ENCODE measurements around the gene EFHC1. TPM values are rescaled to one million over a fixed set of nuclear protein-coding genes. Genes with fewer than 3 reads are reported as not detected.

The EFHC1 gene
- total RNA-seq, 1 experiment from 2014 or later, result 11.5 TPM

DNA sequence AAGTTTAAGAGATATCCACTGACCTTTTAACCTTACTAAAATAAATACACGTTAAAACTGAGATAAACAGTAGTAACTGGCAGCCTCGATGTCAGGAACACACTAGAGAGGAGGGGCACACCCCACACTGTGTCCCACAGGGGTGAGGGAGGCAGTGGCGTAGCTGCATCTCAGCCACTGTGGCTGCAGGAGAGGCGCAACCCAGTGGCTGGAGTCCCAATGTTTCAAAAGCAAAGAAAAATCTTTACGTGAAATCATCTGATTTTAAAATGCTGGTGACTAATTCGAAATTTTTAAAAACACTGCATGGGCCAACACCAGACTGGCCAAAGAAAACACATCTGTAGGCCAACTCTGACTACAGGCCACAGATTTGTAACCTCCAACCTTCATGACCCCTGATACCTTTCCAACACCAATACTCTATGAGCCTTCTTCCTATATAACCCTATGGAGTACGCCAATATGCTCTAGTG is 102.0 kb downstream of the EFHC1 start:
- no peaks in the 10 kb centered on the region for H3K27me3 ChIP-seq (ENCODE audit: control insufficient read depth, insufficient read depth, low read length)
- no peaks in the 10 kb centered on the region for H3K36me3 ChIP-seq (replicated peaks; ENCODE audit: control insufficient read depth, insufficient read depth, low read length)
- DNase-seq, result no peak
- H3K4me3 ChIP-seq (ENCODE audit: insufficient read depth, low read depth, low read length), result no peak overlapping the region

DNA sequence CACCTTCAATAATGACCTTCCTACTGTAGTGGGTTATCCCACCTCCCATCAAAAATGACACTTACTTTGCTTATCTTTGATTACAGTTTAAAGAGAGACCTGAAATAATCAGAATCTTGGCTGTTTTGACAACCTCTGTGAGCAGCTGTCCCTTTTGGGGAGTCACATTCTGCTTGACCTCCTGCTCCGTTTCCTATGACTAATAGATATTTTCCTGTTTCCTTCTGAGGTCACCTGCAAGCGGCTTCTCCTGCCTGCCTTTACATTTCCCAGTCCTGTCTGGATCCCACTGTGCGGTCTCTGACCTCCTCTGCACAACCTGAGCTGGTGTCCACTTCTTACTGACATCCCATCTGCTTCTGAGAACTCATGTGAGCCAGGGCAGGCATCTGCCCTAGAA is 102.5 kb downstream of the EFHC1 start:
- DNase-seq, result no peak
- H3K27me3 ChIP-seq (ENCODE audit: control insufficient read depth, insufficient read depth, low read length), result no peaks in the 10 kb centered on the region
- H3K4me3 ChIP-seq (ENCODE audit: insufficient read depth, low read depth, low read length), result no peak overlapping the region
- H3K36me3 ChIP-seq (replicated peaks; ENCODE audit: control insufficient read depth, insufficient read depth, low read length), result no peaks in the 10 kb centered on the region

DNA sequence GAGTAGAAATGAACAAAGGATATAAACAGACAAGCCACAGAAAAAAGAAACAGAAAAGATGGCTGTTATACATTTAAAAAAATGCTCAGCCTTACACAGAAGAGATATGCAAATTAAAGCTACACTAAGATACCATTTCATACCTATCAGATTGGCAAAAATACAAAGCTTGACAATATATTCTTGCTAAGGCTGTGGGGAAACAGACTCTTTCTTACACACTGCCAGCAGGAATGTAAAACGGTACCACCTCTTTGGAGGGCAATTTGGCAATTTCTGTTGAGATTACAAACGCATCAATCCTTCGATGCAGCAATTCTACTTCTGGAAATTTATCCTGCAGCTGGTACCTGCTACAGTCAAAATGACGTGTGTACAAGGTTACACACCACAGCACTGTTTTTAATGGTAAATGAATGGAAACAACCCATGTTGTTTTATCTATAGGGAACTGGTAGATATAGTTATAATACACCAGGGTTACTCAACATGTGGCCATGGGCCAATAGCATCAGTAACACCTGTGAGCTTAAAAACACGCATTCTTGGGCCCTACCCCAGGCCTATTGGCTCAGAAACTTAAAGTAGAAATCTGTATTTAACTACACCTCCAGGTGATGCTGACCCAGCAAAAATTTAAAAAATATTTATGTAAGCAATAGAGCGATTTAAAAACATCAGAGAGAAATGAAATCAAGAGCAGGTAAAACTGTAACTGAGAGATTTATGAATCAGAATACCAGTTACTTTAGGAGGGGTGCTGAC is 103.4 kb downstream of the EFHC1 start:
- Histone ChIP-seq H3K27me3 (ENCODE audit: control insufficient read depth, insufficient read depth, low read length) (no peaks in the 10 kb centered on the region), H3K36me3 (replicated peaks; ENCODE audit: control insufficient read depth, insufficient read depth, low read length) (no peaks in the 10 kb centered on the region), H3K4me3 (ENCODE audit: insufficient read depth, low read depth, low read length) (no peak overlapping the region)
- no peak for DNase-seq

DNA sequence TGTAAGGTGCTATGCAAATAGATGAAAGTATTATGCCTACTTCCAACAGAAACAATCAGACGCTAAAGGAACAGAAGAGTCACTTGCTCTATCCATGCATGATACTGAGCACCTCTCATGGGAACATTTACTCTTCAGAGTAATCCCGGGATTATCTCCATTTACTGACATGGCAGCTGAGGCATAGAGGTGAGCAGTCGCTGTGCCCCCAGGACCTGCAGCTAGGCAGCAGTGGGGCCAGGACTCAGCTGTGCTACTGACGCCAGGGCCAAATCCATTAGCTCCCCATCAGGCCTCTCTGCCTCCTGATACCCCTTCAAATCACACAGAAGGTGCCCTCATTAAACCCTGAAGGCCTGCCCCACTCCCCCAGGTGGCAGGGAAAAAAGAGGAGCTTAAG is 104.8 kb downstream of the EFHC1 start:
- Histone ChIP-seq H3K36me3 (replicated peaks; ENCODE audit: control insufficient read depth, insufficient read depth, low read length) (no peaks in the 10 kb centered on the region), H3K27me3 (ENCODE audit: control insufficient read depth, insufficient read depth, low read length) (no peaks in the 10 kb centered on the region), H3K4me3 (ENCODE audit: insufficient read depth, low read depth, low read length) (no peak overlapping the region)
- DNase-seq, result no peak

DNA sequence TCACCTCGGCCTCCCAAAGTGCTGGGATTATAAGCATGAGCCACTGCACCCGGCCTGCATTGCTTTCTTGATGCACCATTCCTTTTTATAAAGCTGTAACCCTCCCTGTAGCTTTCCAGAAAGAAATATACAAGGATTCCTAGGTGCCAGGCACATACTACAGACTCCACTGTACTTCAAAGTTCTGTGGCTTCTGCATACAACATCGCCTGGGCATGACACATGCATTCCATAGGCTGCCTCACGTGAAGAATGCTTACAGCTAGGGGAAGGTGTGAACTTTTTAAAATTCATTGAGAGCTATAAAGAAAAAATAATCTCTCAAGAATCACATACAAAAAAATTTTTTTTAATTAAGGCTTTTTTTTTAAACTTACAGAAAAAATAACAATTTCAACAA is 106.5 kb downstream of the EFHC1 start:
- Histone ChIP-seq H3K36me3 (replicated peaks; ENCODE audit: control insufficient read depth, insufficient read depth, low read length) (no peaks in the 10 kb centered on the region), H3K27me3 (ENCODE audit: control insufficient read depth, insufficient read depth, low read length) (no peaks in the 10 kb centered on the region), H3K4me3 (ENCODE audit: insufficient read depth, low read depth, low read length) (no peak overlapping the region)
- DNase-seq, result no peak

DNA sequence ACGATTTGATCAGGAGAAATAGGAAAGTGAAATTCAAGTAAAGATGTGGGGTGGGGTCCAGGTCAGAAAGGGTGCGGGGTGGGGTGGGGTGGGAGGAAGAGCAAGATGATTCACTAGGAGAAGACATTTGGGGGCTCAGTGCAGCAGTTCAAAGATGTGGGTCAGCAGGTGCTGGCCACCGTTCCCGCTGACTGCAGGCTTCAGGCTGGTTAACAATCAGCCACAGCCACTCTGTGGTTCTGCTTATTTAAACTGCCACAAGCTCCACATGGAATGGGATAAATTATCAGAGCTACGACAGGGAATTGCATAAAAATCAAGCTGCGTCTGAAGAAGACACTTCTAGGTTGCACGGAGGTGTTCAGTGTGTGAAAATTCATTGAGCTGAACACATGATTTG is 107.3 kb downstream of the EFHC1 start:
- Histone ChIP-seq H3K4me3 (ENCODE audit: insufficient read depth, low read depth, low read length) (no peak overlapping the region), H3K36me3 (replicated peaks; ENCODE audit: control insufficient read depth, insufficient read depth, low read length) (no peaks in the 10 kb centered on the region), H3K27me3 (ENCODE audit: control insufficient read depth, insufficient read depth, low read length) (no peaks in the 10 kb centered on the region)
- no peak for DNase-seq

DNA sequence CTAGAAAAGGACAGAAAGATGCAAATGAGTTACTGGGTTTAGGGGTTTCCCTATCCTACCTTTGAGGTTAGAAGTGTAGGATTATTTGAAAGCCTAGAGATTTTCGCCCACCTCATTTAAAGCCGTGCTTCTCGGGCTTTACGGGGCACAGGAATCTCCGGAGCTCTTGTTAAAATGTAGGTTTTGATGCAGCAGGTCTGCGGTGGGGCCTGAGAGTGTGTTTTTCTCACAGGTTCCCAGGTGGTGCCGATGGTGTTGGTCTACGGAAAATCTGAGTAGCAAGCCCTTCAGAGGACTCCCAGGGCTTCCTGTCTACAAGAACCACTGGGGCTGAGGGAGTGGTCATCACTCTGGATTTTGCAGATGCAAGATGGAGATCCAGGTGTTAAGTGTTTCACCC is 109.2 kb downstream of the EFHC1 start:
- Histone ChIP-seq H3K27me3 (ENCODE audit: control insufficient read depth, insufficient read depth, low read length) (no peaks in the 10 kb centered on the region), H3K4me3 (ENCODE audit: insufficient read depth, low read depth, low read length) (no peak overlapping the region), H3K36me3 (replicated peaks; ENCODE audit: control insufficient read depth, insufficient read depth, low read length) (no peaks in the 10 kb centered on the region)
- DNase-seq, result no peak

DNA sequence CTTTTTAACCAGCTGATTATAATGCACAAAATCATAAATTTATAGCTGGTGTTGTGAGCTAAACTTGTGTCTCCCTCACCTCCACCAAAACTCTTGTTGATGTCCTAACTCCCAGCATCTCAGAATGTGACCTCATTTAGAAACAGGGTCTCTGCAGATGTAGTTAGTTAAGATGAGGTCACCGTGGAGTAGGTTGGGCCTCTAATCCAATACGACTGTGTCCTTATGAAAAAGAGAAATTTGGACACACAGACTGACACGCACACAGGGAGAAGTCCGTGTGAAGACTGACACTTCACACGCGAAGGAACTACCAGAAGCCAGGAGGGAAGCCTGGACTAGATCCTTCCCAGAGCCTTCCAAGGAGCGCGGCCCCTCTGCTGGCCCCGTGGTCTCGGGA is 110.2 kb downstream of the EFHC1 start:
- Histone ChIP-seq H3K27me3 (ENCODE audit: control insufficient read depth, insufficient read depth, low read length) (no peaks in the 10 kb centered on the region), H3K4me3 (ENCODE audit: insufficient read depth, low read depth, low read length) (no peak overlapping the region), H3K36me3 (replicated peaks; ENCODE audit: control insufficient read depth, insufficient read depth, low read length) (no peaks in the 10 kb centered on the region; the same call in 1 of the 2 replicates)
- no peak for DNase-seq

DNA sequence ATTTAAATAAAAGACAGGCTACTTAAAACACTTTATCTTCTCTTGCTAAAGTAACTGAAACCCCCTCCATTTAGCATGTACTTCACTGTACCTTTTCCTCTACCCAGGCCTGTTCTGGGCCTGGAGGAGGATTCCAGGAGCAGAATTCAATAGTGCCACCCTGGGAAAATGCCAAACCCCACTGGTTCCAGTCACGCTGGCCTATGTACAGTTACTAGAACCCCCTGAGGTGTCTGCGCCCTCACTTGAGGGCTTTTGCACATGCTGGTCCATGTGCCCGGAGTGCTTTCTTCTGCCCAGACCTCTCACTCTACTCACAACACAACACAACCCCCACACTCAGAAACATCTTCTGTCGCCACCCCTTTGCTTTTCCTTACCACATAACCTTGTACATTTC is 111.3 kb downstream of the EFHC1 start:
- no peaks in the 10 kb centered on the region for H3K27me3 ChIP-seq (ENCODE audit: control insufficient read depth, insufficient read depth, low read length)
- no peak overlapping the region for H3K4me3 ChIP-seq (ENCODE audit: insufficient read depth, low read depth, low read length)
- DNase-seq, result no peak

DNA sequence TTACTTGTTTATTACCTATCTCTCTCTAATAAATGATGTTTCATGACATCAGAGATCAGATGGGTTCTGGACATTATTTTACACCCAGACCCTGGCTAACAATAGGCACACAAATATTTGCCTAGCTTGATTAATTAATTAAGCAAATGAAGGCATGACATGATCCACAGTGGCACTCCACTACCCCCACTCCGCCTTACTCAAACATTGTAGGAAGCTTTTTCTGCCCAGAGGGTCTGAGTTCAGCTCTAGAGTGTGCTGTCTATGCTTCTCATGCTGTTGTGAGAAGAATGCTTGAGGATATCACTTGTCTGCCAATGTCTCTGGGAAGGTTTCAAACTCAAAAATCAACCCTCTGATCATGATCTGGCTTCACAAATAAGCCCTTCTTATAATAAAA is 111.7 kb downstream of the EFHC1 start:
- no peaks in the 10 kb centered on the region for H3K27me3 ChIP-seq (ENCODE audit: control insufficient read depth, insufficient read depth, low read length)
- no peaks in the 10 kb centered on the region; the same call in 1 of the 2 replicates for H3K36me3 ChIP-seq (replicated peaks; ENCODE audit: control insufficient read depth, insufficient read depth, low read length)
- DNase-seq, result no peak
- no peak overlapping the region for H3K4me3 ChIP-seq (ENCODE audit: insufficient read depth, low read depth, low read length)

More for the DNA sequence above, 111.3 kb downstream of the EFHC1 start:
- no peaks in the 10 kb centered on the region; the same call in 1 of the 2 replicates for H3K36me3 ChIP-seq (replicated peaks; ENCODE audit: control insufficient read depth, insufficient read depth, low read length)

DNA sequence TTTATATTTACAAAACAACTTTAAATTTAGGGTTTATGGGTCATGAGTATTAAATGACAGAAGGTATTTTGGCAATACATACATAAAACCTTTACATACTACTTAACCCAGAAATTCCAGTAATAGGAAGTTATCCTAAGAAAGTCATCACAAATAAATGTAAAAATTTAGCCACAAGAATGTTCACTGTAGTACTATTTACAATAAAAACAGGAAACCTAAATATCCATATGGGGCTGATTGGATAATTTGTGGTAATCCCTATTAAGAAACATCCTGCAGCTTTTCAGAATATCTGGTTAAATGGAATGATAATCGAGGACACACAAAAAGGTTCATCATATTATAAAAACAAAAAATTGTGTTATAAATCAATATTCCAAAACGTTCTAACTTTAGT is 112.3 kb downstream of the EFHC1 start:
- DNase-seq, result no peak
- no peaks in the 10 kb centered on the region; the same call in 1 of the 2 replicates for H3K36me3 ChIP-seq (replicated peaks; ENCODE audit: control insufficient read depth, insufficient read depth, low read length)
- no peaks in the 10 kb centered on the region for H3K27me3 ChIP-seq (ENCODE audit: control insufficient read depth, insufficient read depth, low read length)
- no peak overlapping the region for H3K4me3 ChIP-seq (ENCODE audit: insufficient read depth, low read depth, low read length)

DNA sequence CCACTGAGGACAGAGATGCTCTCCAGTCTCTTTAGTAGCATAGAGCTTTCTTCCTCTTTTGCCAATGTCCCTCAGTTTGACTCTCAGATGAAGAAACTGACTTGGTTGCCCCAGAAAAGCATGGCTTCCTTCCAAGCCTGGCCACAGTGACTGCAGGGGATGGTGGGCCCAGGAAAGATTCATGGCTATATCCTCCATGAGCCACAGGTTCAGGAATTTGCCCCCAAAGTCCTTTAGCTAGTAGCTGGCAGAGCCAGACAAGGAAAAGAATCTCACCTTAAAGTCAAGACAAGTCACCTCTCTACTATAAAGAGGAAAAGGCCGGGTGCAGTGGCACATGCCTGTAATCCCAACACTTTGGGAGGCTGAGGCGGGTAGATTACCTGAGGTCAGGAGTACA is 113.3 kb downstream of the EFHC1 start:
- no peaks in the 10 kb centered on the region; the same call in 1 of the 2 replicates for H3K36me3 ChIP-seq (replicated peaks; ENCODE audit: control insufficient read depth, insufficient read depth, low read length)
- H3K27me3 ChIP-seq (ENCODE audit: control insufficient read depth, insufficient read depth, low read length), result no peaks in the 10 kb centered on the region
- DNase-seq, result no peak
- no peak overlapping the region for H3K4me3 ChIP-seq (ENCODE audit: insufficient read depth, low read depth, low read length)

DNA sequence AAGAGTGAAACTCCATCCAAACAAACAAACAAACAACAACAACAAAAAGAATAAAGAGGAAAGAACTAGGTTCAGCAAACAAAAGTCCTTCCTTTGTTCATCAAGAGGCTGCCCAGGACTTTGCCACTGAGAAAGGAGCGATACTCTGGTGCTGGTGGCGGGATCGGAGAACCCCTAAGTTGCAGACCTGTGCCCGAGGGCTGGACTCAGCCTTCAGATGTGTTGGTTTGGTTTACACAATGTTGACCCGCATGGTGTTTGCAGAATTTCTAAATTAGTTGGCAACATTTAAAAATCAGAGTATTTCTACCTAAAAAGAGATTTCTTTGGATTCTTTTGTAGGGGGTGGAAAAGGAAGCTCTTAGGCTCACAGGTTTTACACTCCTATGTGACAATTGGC is 114.2 kb downstream of the EFHC1 start:
- no peak for DNase-seq

DNA sequence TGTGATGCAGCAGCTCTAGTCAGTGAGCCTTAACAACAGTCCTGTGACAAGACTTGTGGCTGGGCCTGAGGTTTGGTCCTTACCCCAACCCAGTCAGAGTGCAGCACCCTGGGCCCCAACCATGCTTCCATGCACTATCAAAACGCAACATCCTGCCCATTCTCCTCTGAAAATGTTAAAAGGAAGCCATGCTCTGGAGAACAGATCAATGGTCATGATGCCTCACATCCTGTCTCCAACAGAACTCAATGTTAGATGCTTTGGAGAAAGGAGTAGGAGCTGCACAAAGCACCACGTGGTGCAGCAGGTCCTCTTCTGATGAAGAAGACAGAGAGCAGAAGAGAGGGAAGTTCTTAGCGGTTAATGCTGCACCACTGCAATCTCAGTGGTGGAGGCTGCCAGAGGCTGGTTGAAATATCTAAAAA is 114.8 kb downstream of the EFHC1 start:
- H3K36me3 ChIP-seq (replicated peaks; ENCODE audit: control insufficient read depth, insufficient read depth, low read length), result no peaks in the 10 kb centered on the region; the same call in 1 of the 2 replicates
- DNase-seq, result no peak
- H3K4me3 ChIP-seq (ENCODE audit: insufficient read depth, low read depth, low read length), result no peak overlapping the region
- H3K27me3 ChIP-seq (ENCODE audit: control insufficient read depth, insufficient read depth, low read length), result no peaks in the 10 kb centered on the region

More for the DNA sequence above, 114.2 kb downstream of the EFHC1 start:
- H3K36me3 ChIP-seq (replicated peaks; ENCODE audit: control insufficient read depth, insufficient read depth, low read length), result no peaks in the 10 kb centered on the region; the same call in 1 of the 2 replicates
- no peak overlapping the region for H3K4me3 ChIP-seq (ENCODE audit: insufficient read depth, low read depth, low read length)
- H3K27me3 ChIP-seq (ENCODE audit: control insufficient read depth, insufficient read depth, low read length), result no peaks in the 10 kb centered on the region

DNA sequence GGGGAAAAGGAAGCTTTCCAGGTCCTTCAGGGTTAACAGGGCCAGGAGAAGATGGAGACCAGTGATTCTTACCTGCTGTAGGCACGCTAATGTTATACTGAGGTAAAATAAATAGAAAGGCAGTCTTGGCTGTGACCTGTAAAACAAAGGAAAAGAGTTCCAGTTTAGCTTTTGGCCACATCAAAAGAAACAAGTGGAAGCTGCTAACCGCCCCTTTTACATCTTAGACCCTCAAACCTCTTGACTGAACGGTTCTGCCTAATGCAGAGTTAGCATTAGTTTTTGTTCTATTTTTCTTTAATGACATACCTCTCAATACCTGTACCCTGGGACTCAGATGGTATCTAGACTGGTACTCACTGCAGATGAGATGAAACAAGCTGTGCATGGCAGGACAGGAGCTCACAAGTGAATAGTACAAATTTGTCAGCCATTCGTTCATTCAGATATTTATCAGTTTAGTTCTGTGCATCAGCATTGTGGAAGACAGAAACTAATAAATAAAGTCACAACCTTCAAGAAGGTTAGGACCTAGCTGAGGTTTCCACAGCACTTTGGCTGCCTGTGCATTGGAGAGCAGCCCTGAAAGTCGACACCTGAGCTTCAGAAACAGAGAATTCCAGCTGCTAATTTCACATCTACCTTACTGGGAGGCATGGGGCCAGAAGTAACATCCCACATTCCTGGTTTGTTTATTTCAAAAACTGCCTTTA is 115.7 kb downstream of the EFHC1 start:
- H3K4me3 ChIP-seq (ENCODE audit: insufficient read depth, low read depth, low read length), result no peak overlapping the region
- DNase-seq, result no peak
- H3K36me3 ChIP-seq (replicated peaks; ENCODE audit: control insufficient read depth, insufficient read depth, low read length), result no peaks in the 10 kb centered on the region; the same call in 1 of the 2 replicates
- H3K27me3 ChIP-seq (ENCODE audit: control insufficient read depth, insufficient read depth, low read length), result no peaks in the 10 kb centered on the region
